Osteoblast (primary cell): ENCODE data around the gene MFSD6L. TPM values are rescaled to one million over a fixed set of nuclear protein-coding genes. Genes with fewer than 3 reads are reported as not detected.

Source experiments
- DNase-seq: peaks from one replicate; pipeline ENCODE4 v3.0.0; 2011; ENCODE audit warnings: low spot score, mixed read lengths; ENCODE audit not compliant: insufficient read length; ENCODE audit errors: missing footprints
- H2AFZ ChIP-seq: 2 replicates; pipeline ENCODE4 v1.6.0; 2011; ENCODE audit warnings: mild to moderate bottlenecking, low read length
- H3K27ac ChIP-seq: 2 replicates; pipeline ENCODE4 v1.5.1; 2011; ENCODE audit warnings: mild to moderate bottlenecking, low read depth, low read length, moderate library complexity
- H3K27me3 ChIP-seq: 2 replicates; pipeline ENCODE4 v1.6.0; 2012; ENCODE audit warnings: mild to moderate bottlenecking, control low read depth, inconsistent platforms, low read length, moderate library complexity; ENCODE audit not compliant: insufficient read depth
- H3K36me3 ChIP-seq: 2 replicates; pipeline ENCODE4 v1.5.1; 2011; ENCODE audit warnings: mild to moderate bottlenecking, low read length, control low read depth, moderate library complexity; ENCODE audit not compliant: insufficient read depth
- H3K4me1 ChIP-seq: 2 replicates; pipeline ENCODE4 v1.5.1; 2011; ENCODE audit warnings: mild to moderate bottlenecking, low read length, control low read depth, moderate library complexity; ENCODE audit not compliant: insufficient read depth
- H3K4me2 ChIP-seq: 2 replicates; pipeline ENCODE4 v1.6.0; 2011; ENCODE audit warnings: mild to moderate bottlenecking, low read length; ENCODE audit not compliant: insufficient read depth
- H3K4me3 ChIP-seq: fragments of 200-600 bp; sonication (generic); 3 replicates; pipeline ENCODE4 v1.5.1; 2012; ENCODE audit warnings: mild to moderate bottlenecking, low read length, inconsistent platforms; ENCODE audit not compliant: insufficient read depth
- H3K79me2 ChIP-seq: 2 replicates; pipeline ENCODE4 v1.6.0; 2012; ENCODE audit warnings: mild to moderate bottlenecking, low read length, control low read depth, inconsistent platforms; ENCODE audit not compliant: insufficient read depth
- H3K9me3 ChIP-seq: 2 replicates; pipeline ENCODE4 v1.5.1; 2011; ENCODE audit warnings: low read depth, low read length, control low read depth
- H4K20me1 ChIP-seq: 2 replicates; pipeline ENCODE4 v1.6.0; 2012; ENCODE audit warnings: mild to moderate bottlenecking, low read length, control low read depth; ENCODE audit not compliant: insufficient read depth
- CTCF ChIP-seq: IDR thresholded peaks from 2 replicates; pipeline ENCODE4 v1.5.1; 2011; ENCODE audit warnings: mild to moderate bottlenecking, low read depth, low read length, moderate library complexity; ENCODE audit errors: extremely low read depth
- total RNA-seq: library from RNA; depleted of rRNA; stranded (reverse); fragments of >200 nt; gene quantifications from 2 replicates; pipeline ENCODE4 v1.2.3, GENCODE V29; 2012

MFSD6L gene
- not detected in 2 replicates for total RNA-seq

- H2AFZ ChIP-seq: no peak within 1 kb of the TSS
- TF ChIP-seq CTCF: no peak
Measured at GRCh38 chr17:8798846-8799569, at the start of gene MFSD6L. Gene MFSD6L, minus strand, starts transcription at chr17:8799365. Its CDS starts 245 bp downstream, at chr17:8799120.

GRCh38 chr17:8847891-8848290 is 48.7 kb upstream of the MFSD6L start:
- H3K27ac ChIP-seq: no peak overlapping the region
- no peak for DNase-seq
- H3K9me3 ChIP-seq: no peaks in the 10 kb centered on the region
- H3K27me3 ChIP-seq: no peaks in the 10 kb centered on the region
- no peak overlapping the region for H3K4me3 ChIP-seq
- no peak for TF ChIP-seq CTCF
- no peak overlapping the region for H2AFZ ChIP-seq
- no peaks in the 10 kb centered on the region for H4K20me1 ChIP-seq
- no peaks in the 10 kb centered on the region for H3K36me3 ChIP-seq
- H3K4me2 ChIP-seq: no peak overlapping the region
- no peaks in the 10 kb centered on the region for H3K4me1 ChIP-seq
- no peaks in the 10 kb centered on the region for H3K79me2 ChIP-seq

More at GRCh38 chr17:8798846-8799569, at the start of gene MFSD6L:
- no peaks in the 10 kb centered on the region for H3K9me3 ChIP-seq
- H3K79me2 ChIP-seq: no peaks in the 10 kb centered on the region
- no peak within 1 kb of the TSS for H3K4me3 ChIP-seq
- no peak within 1 kb of the TSS for H3K4me2 ChIP-seq
- H3K27ac ChIP-seq: no peak within 1 kb of the TSS
- peaks cover 27% of the 10 kb centered on the region for H3K27me3 ChIP-seq
- DNase-seq: no peak
- no peaks in the 10 kb centered on the region for H4K20me1 ChIP-seq
- no peaks in the 10 kb centered on the region for H3K36me3 ChIP-seq
- H3K4me1 ChIP-seq: no peaks in the 10 kb centered on the region

GRCh38 chr17:8846768-8847211 is 47.6 kb upstream of the MFSD6L start:
- peak overlapping the region; percentile 73 for H2AFZ ChIP-seq

More at GRCh38 chr17:8846768-8847211, 47.6 kb upstream of the MFSD6L start:
- no peaks in the 10 kb centered on the region for H3K79me2 ChIP-seq
- no peak for TF ChIP-seq CTCF
- H3K9me3 ChIP-seq: no peaks in the 10 kb centered on the region
- peak; percentile 90 for DNase-seq
- no peaks in the 10 kb centered on the region for H3K4me1 ChIP-seq
- H3K4me3 ChIP-seq: no peak overlapping the region
- H4K20me1 ChIP-seq: no peaks in the 10 kb centered on the region
- no peaks in the 10 kb centered on the region for H3K36me3 ChIP-seq
- H3K27me3 ChIP-seq: no peaks in the 10 kb centered on the region
- H3K4me2 ChIP-seq: no peak overlapping the region
- no peak overlapping the region for H3K27ac ChIP-seq
